AG04450 (cell line): ENCODE results near the gene TDRD5. TPM values are rescaled to one million over a fixed set of nuclear protein-coding genes. Genes with fewer than 3 reads are reported as not detected.
"Not testable (repeated sequence)": the region's sequence is repeated elsewhere in the genome, so short reads cannot be mapped to it uniquely, and the experiment has no call there.

Experiments used
- CTCF ChIA-PET: fragments of 300-600, 350-600 bp; formaldehyde crosslinking; extraction: SDS; loops from one replicate; lab custom pipeline; 2022; ENCODE audit warnings: antibody characterized with exemption, inconsistent platforms; lab: Charles Lee
- POLR2A ChIA-PET: fragments of 350-600 bp; formaldehyde crosslinking; extraction: SDS; loops from one replicate; lab custom pipeline; 2021; ENCODE audit warnings: antibody characterized with exemption, inconsistent platforms; lab: Yijun Ruan, JAX
- DNase-seq: peaks from one replicate; pipeline ENCODE4 v3.0.0-alpha.2; 2011; ENCODE audit warnings: low read depth, low spot score
- H3K27ac ChIP-seq: one replicate; pipeline ENCODE4 v1.5.1; 2012; ENCODE audit warnings: low read depth, low read length, control low read depth
- H3K27me3 ChIP-seq: one replicate; pipeline ENCODE4 v1.6.0; 2012; ENCODE audit warnings: low read length; ENCODE audit not compliant: control insufficient read depth, insufficient read depth
- H3K4me3 ChIP-seq: 2 replicates; pipeline ENCODE4 v1.5.1; 2011; ENCODE audit warnings: mild to moderate bottlenecking, low read depth, low read length, control low read depth
- H3K9me3 ChIP-seq: 2 replicates; pipeline ENCODE4 v1.5.1; 2012; ENCODE audit warnings: low read length; ENCODE audit not compliant: control insufficient read depth, insufficient read depth
- CTCF ChIP-seq: IDR thresholded peaks from 2 replicates; pipeline ENCODE4 v1.5.1; 2011; ENCODE audit warnings: low read depth, low read length, control low read depth, inconsistent platforms
- polyA plus RNA-seq: library from polyadenylated mRNA; depleted of rRNA; stranded (reverse); fragments of >200 nt; gene quantifications from 2 replicates; pipeline ENCODE4 v1.2.3, GENCODE V29; 2011

Gene TDRD5
- polyA plus RNA-seq, 1 experiment, result not detected

GRCh38 chr1:179661018-179661417, 69.4 kb downstream of the TDRD5 start:
- Histone ChIP-seq H3K4me3 (no peak overlapping the region), H3K27ac (no peak overlapping the region), H3K9me3 (no peaks in the 10 kb centered on the region), H3K27me3 (no peaks in the 10 kb centered on the region)
- TF ChIP-seq CTCF, result no peak
- no peak for DNase-seq
- CTCF ChIA-PET, result no interaction called here
- POLR2A ChIA-PET, result no interaction called here

- H3K27me3 ChIP-seq, result no peaks in the 10 kb centered on the region
- DNase-seq, result no peak
- ChIA-PET POLR2A (no interaction called here), CTCF (no interaction called here)
- no peaks in the 10 kb centered on the region for H3K9me3 ChIP-seq
- H3K27ac ChIP-seq, result no peak overlapping the region
- no peak for TF ChIP-seq CTCF
- no peak overlapping the region for H3K4me3 ChIP-seq
Measured at GRCh38 chr1:179663810-179664209, 72.2 kb downstream of the TDRD5 start.

- H3K27me3 ChIP-seq, result no peaks in the 10 kb centered on the region
Measured at GRCh38 chr1:179677882-179678281, 86.2 kb downstream of the TDRD5 start.

GRCh38 chr1:179694530-179694929, 102.9 kb downstream of the TDRD5 start:
- POLR2A ChIA-PET, DNase-seq: not testable (repeated sequence)
- CTCF ChIA-PET, result interaction anchor here (4.0 kb wide), 1 partner anchor 12 kb away, joined by 19 read pairs; no protein-coding TSS in a partner anchor

More at GRCh38 chr1:179677882-179678281, 86.2 kb downstream of the TDRD5 start:
- Histone ChIP-seq H3K9me3 (no peaks in the 10 kb centered on the region), H3K27ac (no peak overlapping the region), H3K4me3 (no peak overlapping the region)
- ChIA-PET CTCF (no interaction called here), POLR2A (no interaction called here)
- no peak for TF ChIP-seq CTCF
- DNase-seq, result no peak

GRCh38 chr1:179702946-179703539, 111.4 kb downstream of the TDRD5 start:
- Histone ChIP-seq H3K4me3 (no peak overlapping the region), H3K27me3 (no peaks in the 10 kb centered on the region), H3K27ac (no peak overlapping the region), H3K9me3 (no peaks in the 10 kb centered on the region)
- DNase-seq, result no peak
- ChIA-PET POLR2A (no interaction called here), CTCF (interaction anchor here (17.5 kb wide), 1 partner anchor 108 kb away, joined by 1155 read pairs; no protein-coding TSS in a partner anchor)
- no peak for TF ChIP-seq CTCF

More at GRCh38 chr1:179694530-179694929, 102.9 kb downstream of the TDRD5 start:
- H3K9me3 ChIP-seq, H3K27ac ChIP-seq, H3K27me3 ChIP-seq, H3K4me3 ChIP-seq: not testable (repeated sequence)
